ENCODE measurements around the gene USH1C.

USH1C gene

GRCh38 chr11:17544181-17544622 is at the start of gene USH1C:
TSS of gene USH1C (minus strand) at chr11:17544416. CDS start at chr11:17544307, 109 bp downstream.
- no peak for DNase-seq (ENCODE audit: low read depth)

GRCh38 chr11:17593466-17594245 is 49.4 kb upstream of the USH1C start:
- DNase-seq (ENCODE audit: low read depth): no peak

GRCh38 chr11:17591293-17591692 is 47.1 kb upstream of the USH1C start:
- DNase-seq (ENCODE audit: low read depth): no peak

- DNase-seq (ENCODE audit: low read depth): no peak
Measured at GRCh38 chr11:17590463-17590862, 46.2 kb upstream of the USH1C start.

GRCh38 chr11:17588721-17589120 is 44.5 kb upstream of the USH1C start:
- no peak for DNase-seq (ENCODE audit: low read depth)

GRCh38 chr11:17588166-17588565 is 44.0 kb upstream of the USH1C start:
- no peak for DNase-seq (ENCODE audit: low read depth)

- no peak for DNase-seq (ENCODE audit: low read depth)
Measured at GRCh38 chr11:17585911-17586695, 41.9 kb upstream of the USH1C start.

GRCh38 chr11:17581732-17582053 is 37.5 kb upstream of the USH1C start:
- DNase-seq (ENCODE audit: low read depth): no peak

- DNase-seq (ENCODE audit: low read depth): no peak
Measured at GRCh38 chr11:17581036-17581731, 37.0 kb upstream of the USH1C start.

GRCh38 chr11:17580271-17580670 is 36.1 kb upstream of the USH1C start:
- DNase-seq (ENCODE audit: low read depth): no peak

- DNase-seq (ENCODE audit: low read depth): no peak
Measured at GRCh38 chr11:17579451-17579850, 35.2 kb upstream of the USH1C start.

- no peak for DNase-seq (ENCODE audit: low read depth)
Measured at GRCh38 chr11:17578958-17579357, 34.7 kb upstream of the USH1C start.

GRCh38 chr11:17578296-17578695 is 34.1 kb upstream of the USH1C start:
- no peak for DNase-seq (ENCODE audit: low read depth)

GRCh38 chr11:17575431-17576425 is 31.5 kb upstream of the USH1C start:
- no peak for DNase-seq (ENCODE audit: low read depth)

GRCh38 chr11:17574141-17575091 is 30.2 kb upstream of the USH1C start:
- DNase-seq (ENCODE audit: low read depth): no peak

GRCh38 chr11:17573526-17573925 is 29.3 kb upstream of the USH1C start:
- no peak for DNase-seq (ENCODE audit: low read depth)

GRCh38 chr11:17572791-17573460 is 28.7 kb upstream of the USH1C start:
- DNase-seq (ENCODE audit: low read depth): no peak

GRCh38 chr11:17572359-17572690 is 28.1 kb upstream of the USH1C start:
- DNase-seq (ENCODE audit: low read depth): no peak

GRCh38 chr11:17571431-17572358 is 27.5 kb upstream of the USH1C start:
- no peak for DNase-seq (ENCODE audit: low read depth)

Data from iris pigment epithelial cell (primary cell).